Thymus (tissue), 11 donors: ENCODE data around the gene HHEX. TPM values are rescaled to one million over a fixed set of nuclear protein-coding genes. Genes with fewer than 3 reads are reported as not detected.

Source experiments
- DNase-seq, 9 donors: peaks; one replicate each; pipeline ENCODE4 v3.0.0-alpha.2; 2013; ENCODE audit warnings: low spot score in 9 of 9, low read depth in 6 of 9, missing footprints in 1 of 9
- H3K27ac ChIP-seq, 2 donors: one replicate each; pipeline ENCODE4 v1.5.1; 2013; ENCODE audit warnings: control low read depth in 1 of 2, low read depth in 1 of 2, low read length in 1 of 2, mild to moderate bottlenecking in 1 of 2, moderate library complexity in 1 of 2
- H3K27me3 ChIP-seq, 2 donors: one replicate each; pipeline ENCODE4 v1.5.1; 2013; ENCODE audit warnings: low read length in 1 of 2; ENCODE audit not compliant: control insufficient read depth in 2 of 2, insufficient read depth in 1 of 2
- H3K36me3 ChIP-seq, 2 donors: one replicate each; pipeline ENCODE4 v1.5.1; 2013; ENCODE audit warnings: low read length in 1 of 2, mild to moderate bottlenecking in 1 of 2, moderate library complexity in 1 of 2; ENCODE audit not compliant: control insufficient read depth in 2 of 2, insufficient read depth in 2 of 2
- H3K4me1 ChIP-seq, 2 donors: one replicate each; pipeline ENCODE4 v1.5.1; 2013; ENCODE audit warnings: low read length in 2 of 2; ENCODE audit not compliant: control insufficient read depth in 2 of 2, insufficient read depth in 2 of 2
- H3K4me3 ChIP-seq, 2 donors: one replicate each; pipeline ENCODE4 v1.5.1; 2013; ENCODE audit warnings: low read length in 2 of 2, control low read depth in 1 of 2, mild to moderate bottlenecking in 1 of 2
- H3K9me3 ChIP-seq, 2 donors: one replicate each; pipeline ENCODE4 v1.5.1; 2013; ENCODE audit warnings: low read length in 1 of 2, mild to moderate bottlenecking in 1 of 2; ENCODE audit not compliant: control insufficient read depth in 2 of 2, insufficient read depth in 1 of 2
- WGBS: extraction: QIAGEN DNeasy Blood & Tissue Kit; methylation state at CpG from one replicate; pipeline ENCODE4 v1.1.7; 2013; 5-methylcytosine and 5-hydroxymethylcytosine counted together
- polyA plus RNA-seq: library from polyadenylated mRNA; stranded (reverse); fragments of 200-250 nt; gene quantifications from one replicate; pipeline ENCODE4 v1.2.3, GENCODE V29; 2013
- total RNA-seq: library from RNA; stranded (reverse); fragments of 120-200 nt; gene quantifications from one replicate; pipeline ENCODE4 v1.2.4, GENCODE V29; 2013
- donor health status: healthy.

Gene HHEX
- total and polyA plus RNA-seq, 2 donors, result 3.0 to 13.5 TPM

- H3K36me3 ChIP-seq, result no peaks in the 10 kb centered on the region
Measured at GRCh38 chr10:92691591-92692079, 1.9 kb downstream of the HHEX start.

GRCh38 chr10:92692080-92692671 is 2.4 kb downstream of the HHEX start:
- no peak overlapping the region for H3K27ac ChIP-seq
- peaks cover 55 to 88% of the 10 kb centered on the region in 2 donors for H3K27me3 ChIP-seq
- H3K4me3 ChIP-seq, result peak overlapping the region; percentile 5 to 29
- no peaks in the 10 kb centered on the region for H3K9me3 ChIP-seq
- peaks cover 8 to 24% of the 10 kb centered on the region in 2 donors for H3K4me1 ChIP-seq
- no peak for DNase-seq
- no peaks in the 10 kb centered on the region for H3K36me3 ChIP-seq
- 13% methylated on average over 34 of the region's 34 CpGs for WGBS

More at GRCh38 chr10:92691591-92692079, 1.9 kb downstream of the HHEX start:
- peak overlapping the region; percentile 36 to 52 for H3K27ac ChIP-seq
- no peaks in the 10 kb centered on the region for H3K9me3 ChIP-seq
- 7% methylated on average over 35 of the region's 35 CpGs for WGBS
- peaks cover 55 to 85% of the 10 kb centered on the region in 2 donors for H3K27me3 ChIP-seq
- peak in 1 of 9 donors; percentile 33 for DNase-seq
- peak overlapping the region; percentile 5 to 29 for H3K4me3 ChIP-seq
- peaks cover 8 to 24% of the 10 kb centered on the region in 2 donors for H3K4me1 ChIP-seq

DNA sequence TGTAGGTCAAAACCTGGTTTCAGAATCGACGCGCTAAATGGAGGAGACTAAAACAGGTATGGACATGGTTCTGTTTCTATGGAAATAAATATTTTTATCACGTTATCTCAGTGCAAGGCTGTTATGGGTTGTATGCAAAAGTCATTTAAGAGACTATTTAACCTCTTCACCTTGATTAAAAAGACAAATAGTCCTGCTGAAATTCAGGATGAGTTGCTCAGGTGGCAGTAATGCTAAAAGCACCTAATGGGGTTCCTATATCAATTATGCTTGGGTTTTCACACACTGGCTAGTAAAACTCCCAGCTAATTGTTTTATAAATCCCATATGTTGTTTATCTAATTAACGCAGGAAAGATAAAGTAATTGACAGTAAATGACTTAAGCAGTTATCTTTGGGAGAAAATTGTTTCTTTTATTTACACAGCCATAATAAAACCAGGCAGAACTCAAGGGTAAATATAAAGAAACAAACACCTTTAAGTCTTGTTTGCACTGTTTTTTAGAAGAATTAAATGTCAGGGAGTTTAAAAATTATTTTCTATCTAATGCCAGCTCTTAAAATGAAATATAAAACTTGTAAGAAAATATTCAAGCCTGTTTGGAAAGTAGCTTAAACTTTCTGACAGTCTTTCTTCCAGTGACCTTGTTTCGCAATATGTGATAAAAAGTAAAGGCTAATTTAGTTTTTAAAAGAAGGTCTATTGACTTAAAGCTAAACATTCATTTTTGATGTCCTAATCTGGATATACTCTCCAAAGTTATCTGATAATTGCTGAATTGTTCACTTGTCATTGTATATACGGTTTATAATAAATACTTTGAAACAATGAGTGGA is 3.2 kb downstream of the HHEX start:
- H3K27ac ChIP-seq, result no peak overlapping the region
- peaks cover 51 to 83% of the 10 kb centered on the region in 2 donors for H3K27me3 ChIP-seq
- no peaks in the 10 kb centered on the region for H3K9me3 ChIP-seq
- H3K4me3 ChIP-seq, result no peak overlapping the region
- no peaks in the 10 kb centered on the region for H3K36me3 ChIP-seq
- WGBS, result 48% methylated on average over 7 of the region's 7 CpGs
- H3K4me1 ChIP-seq, result peaks cover 8 to 24% of the 10 kb centered on the region in 2 donors
- DNase-seq, result no peak

GRCh38 chr10:92693534-92693893 is 3.8 kb downstream of the HHEX start:
- Histone ChIP-seq H3K9me3 (no peaks in the 10 kb centered on the region), H3K4me1 (peaks cover 8 to 24% of the 10 kb centered on the region in 2 donors), H3K4me3 (no peak overlapping the region), H3K27me3 (peaks cover 47 to 77% of the 10 kb centered on the region in 2 donors), H3K36me3 (no peaks in the 10 kb centered on the region), H3K27ac (no peak overlapping the region)
- 88% methylated on average over 1 of the region's 1 CpG for WGBS
- DNase-seq, result no peak

DNA sequence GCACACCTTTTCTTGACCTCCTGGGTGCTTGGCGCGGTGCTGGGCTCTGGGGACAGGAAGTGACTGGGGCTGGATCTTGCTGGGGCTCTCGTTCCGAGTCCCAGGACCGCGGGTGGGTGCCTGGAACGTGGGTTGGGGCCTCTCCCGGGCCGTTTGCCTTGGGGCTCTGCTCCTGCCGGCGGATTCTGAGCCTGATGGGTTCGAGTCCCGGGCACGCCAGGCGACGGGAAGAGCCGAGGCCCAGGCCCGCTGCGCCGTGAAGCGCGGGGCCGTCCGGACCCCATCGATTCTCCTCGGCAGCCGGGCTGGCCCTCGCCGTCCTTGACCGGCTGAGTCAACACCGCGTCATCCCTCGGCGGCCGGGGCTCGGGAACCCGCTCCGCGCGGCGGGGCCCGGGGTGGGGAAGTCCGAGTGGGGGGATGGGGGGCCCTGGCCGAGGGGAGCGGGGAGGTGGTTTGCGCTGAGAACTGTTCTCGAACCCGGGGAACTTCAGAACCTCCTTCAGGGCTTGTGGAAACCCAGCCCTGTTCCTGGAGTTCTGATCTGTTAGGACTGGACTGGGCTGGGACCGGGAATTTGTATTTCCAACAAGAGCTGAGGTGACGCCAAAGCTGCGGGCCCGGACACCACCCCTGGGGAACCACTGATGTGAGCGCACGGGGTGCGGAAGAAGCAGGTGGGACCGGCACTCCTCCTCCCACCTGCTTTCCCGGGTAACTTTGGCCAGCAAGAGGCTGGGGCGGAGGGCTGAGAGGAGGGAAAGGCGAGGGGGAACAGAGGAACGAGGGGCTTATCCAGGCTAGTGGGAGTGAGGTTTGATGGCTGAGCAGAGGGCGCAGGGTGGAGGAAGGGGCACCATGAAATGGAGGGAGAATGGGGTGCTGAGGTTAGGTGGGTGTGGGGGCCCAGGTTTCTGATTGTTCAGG is 6.2 kb downstream of the HHEX start:
- no peak for DNase-seq
- no peak overlapping the region for H3K27ac ChIP-seq

DNA sequence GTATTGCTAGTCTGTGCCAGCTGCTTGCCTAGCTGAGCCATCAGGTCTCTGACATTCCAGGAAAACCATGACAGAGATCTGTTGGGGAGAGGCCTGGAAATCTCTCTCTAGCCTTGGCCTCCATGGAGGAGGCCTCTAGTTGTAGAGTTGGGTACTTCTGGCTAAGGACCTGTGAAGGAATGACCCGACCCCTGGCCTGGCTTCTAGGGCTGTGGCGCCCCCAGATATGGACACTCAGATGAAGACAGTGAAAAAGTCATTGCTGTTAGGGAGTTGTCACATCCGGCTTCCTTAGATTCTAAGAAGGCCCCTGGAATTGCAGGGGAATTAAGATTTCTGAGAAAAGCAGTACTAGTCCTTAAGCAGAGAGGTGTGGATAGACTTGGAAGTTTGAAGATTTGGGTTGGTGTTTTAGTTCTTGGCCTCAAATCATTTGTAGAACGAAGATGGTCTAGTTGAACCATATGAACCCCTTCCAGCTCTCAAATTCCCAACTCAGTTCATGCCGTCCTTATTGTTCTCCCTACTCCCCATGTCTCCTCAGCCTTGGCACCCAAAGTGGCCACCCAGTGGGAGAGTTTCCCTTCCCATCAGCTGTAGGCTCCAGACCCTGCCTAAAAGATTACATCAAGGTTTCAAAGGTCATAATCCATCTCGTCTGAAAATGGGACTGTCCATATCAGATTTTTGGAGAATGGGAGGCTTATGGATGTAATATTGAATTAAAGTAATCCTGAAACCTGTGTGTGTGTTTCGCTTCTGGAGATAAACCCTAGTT is 7.0 kb downstream of the HHEX start:
- Histone ChIP-seq H3K27ac (no peak overlapping the region), H3K9me3 (no peaks in the 10 kb centered on the region), H3K27me3 (peaks cover 15 to 59% of the 10 kb centered on the region in 2 donors), H3K4me1 (peaks cover 3 to 7% of the 10 kb centered on the region in 2 donors), H3K4me3 (no peak overlapping the region), H3K36me3 (no peaks in the 10 kb centered on the region)
- no peak for DNase-seq
- 94% methylated on average over 7 of the region's 7 CpGs for WGBS

More for the DNA sequence above, 6.2 kb downstream of the HHEX start:
- Histone ChIP-seq H3K36me3 (no peaks in the 10 kb centered on the region), H3K27me3 (peaks cover 23 to 67% of the 10 kb centered on the region in 2 donors), H3K4me3 (no peak overlapping the region), H3K9me3 (no peaks in the 10 kb centered on the region), H3K4me1 (peaks cover 6 to 14% of the 10 kb centered on the region in 2 donors)
- WGBS, result 92% methylated on average over 61 of the region's 61 CpGs

DNA sequence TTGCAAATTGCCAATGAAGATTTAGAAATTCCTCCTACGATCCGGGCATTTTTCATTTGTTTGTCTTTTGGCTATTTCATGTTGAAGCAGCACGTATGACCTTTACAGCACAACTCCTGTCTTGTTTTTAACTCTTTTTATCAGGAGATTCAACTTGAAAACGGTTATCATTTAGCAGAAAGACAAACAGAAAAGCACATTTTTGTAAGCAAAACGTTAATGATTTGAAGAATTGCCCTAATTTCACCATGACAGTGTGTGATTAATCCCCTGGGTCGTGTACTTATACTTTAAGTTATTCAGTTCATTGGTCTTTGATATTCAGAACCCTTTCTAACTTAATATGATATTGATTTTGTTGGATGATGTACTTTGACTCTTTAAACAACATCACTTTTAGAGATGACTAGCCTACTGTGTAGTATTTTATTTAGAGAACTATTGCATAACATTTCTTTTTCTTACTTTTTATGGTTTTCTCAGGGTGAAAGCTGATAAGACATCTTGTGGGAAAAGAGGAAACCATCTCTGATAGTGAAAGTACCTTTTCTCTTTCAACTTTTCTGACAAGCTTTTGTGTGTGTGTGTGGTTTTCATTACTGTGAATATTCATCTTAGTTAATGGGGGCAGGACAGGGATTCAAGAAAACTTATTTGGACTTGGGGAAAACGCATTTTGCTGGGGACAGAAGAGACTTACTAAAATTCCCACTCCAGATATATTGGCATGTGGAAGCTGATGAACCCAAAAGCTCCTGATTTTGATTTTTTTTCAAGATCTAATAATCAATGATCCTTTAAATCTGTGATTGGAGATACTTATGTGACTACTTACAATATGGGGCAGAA is 8.1 kb downstream of the HHEX start:
- H3K4me1 ChIP-seq, result peaks cover 3 to 9% of the 10 kb centered on the region in 2 donors
- H3K9me3 ChIP-seq, result no peaks in the 10 kb centered on the region
- DNase-seq, result peak in 1 of 9 donors; percentile 38
- H3K27ac ChIP-seq, result no peak overlapping the region
- peaks cover 7 to 48% of the 10 kb centered on the region in 2 donors for H3K27me3 ChIP-seq
- WGBS, result 61% methylated on average over 7 of the region's 7 CpGs
- H3K4me3 ChIP-seq, result no peak overlapping the region
- no peaks in the 10 kb centered on the region for H3K36me3 ChIP-seq

GRCh38 chr10:92699193-92699517 is 9.4 kb downstream of the HHEX start:
- no peak for DNase-seq
- H3K4me3 ChIP-seq, result peak overlapping the region; percentile 53 to 67
- H3K36me3 ChIP-seq, result no peaks in the 10 kb centered on the region
- H3K27me3 ChIP-seq, result peaks cover 7 to 38% of the 10 kb centered on the region in 2 donors
- under 1% methylated on average over 3 of the region's 3 CpGs for WGBS
- H3K4me1 ChIP-seq, result peaks cover 3 to 9% of the 10 kb centered on the region in 2 donors
- no peak overlapping the region for H3K27ac ChIP-seq
- H3K9me3 ChIP-seq, result no peaks in the 10 kb centered on the region
